ENCODE results near the gene SF3B1.

DNA sequence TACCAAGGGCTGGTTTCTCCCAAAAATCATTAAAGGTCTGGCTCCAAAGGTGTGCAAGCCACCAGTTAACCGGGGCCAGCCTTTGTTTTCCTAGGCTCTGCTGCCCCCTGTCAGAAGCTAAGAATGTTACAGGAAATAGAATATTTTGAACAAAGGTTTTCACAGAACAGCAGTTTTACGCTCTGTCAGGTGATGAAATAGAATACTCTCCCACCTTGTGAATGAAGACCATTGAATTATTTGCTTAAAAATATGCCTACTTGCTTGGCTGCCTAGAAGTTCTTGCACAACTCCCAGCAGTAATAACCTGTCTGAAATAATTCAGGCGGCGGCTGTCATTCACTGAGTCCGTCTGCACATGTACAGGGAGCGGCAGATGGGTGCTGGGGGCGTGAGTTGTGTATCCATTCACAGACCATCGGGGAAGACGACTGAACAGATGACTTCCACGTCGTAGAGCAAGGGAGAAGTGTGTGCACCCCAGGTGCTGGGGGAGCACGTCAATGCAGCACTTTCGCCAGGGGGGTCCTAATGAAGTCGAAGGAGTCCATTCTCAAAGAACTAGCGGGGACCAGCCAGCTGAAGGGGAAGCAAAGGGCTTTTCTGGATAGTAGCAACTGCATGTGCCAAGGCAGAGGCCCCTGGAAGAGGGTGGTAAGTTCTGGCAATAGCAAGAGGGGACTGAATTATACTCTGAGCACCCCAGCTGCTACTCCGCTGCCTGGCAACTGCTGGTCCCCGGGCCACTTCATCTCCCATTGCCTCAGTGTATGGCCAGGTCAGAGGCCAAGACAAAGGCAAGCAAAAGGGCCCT is 56.1 kb downstream of the SF3B1 start:
- no peak for TF ChIP-seq POLR2AphosphoS5 (IDR thresholded peaks at IDR 0.05; ENCODE audit: low read depth, low read length)
- no peak for TF ChIP-seq POLR2A (IDR thresholded peaks at IDR 0.05; ENCODE audit: low read depth, low read length)
- no peak for TF ChIP-seq TAF1 (IDR thresholded peaks at IDR 0.05; ENCODE audit: low read depth, low read length)
- TF ChIP-seq PAX5 (IDR thresholded peaks at IDR 0.05; ENCODE audit: insufficient read depth, low read length, severe bottlenecking) = no peak
- no peak for TF ChIP-seq POU2F2 (IDR thresholded peaks at IDR 0.05; ENCODE audit: low read depth, low read length)

Data from GM12891 (cell line).